GM12891 (cell line): Measurements from ENCODE around the gene CCDC124.

Experiments
- POLR2A ChIP-seq: IDR thresholded peaks from 2 replicates; pipeline ENCODE4 v1.6.1; 2011; ENCODE audit warnings: low read depth, low read length, control low read depth
- POLR2AphosphoS5 ChIP-seq: IDR thresholded peaks from 2 replicates; pipeline ENCODE4 v1.6.1; 2011; ENCODE audit warnings: low read depth, low read length, control low read depth
- SPI1 ChIP-seq: IDR thresholded peaks from 2 replicates; pipeline ENCODE4 v1.6.1; 2011; ENCODE audit warnings: low read depth, low read length, control low read depth
- TAF1 ChIP-seq: IDR thresholded peaks from 2 replicates; pipeline ENCODE4 v1.6.1; 2011; ENCODE audit warnings: low read depth, low read length, control low read depth

DNA sequence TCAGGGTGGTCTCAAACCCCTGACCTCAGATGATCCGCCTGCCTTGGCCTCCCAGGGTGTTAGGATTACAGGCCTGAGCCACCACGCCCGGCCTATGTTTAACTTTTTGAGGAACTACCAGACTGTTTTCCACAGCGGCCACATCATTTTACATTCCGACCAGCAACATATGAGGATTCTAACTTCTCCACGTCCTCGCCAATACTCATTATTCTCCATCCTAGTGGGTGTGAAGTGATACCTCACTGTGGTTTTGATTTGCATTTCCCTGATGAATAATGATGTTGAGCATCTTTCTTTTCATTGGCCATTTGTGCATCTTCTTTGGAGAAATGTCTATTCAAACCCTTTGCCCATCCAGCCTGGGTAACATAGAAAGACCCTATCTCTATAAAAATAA is 46.3 kb upstream of the CCDC124 start:
- TF ChIP-seq POLR2A (no peak), TAF1 (no peak), POLR2AphosphoS5 (no peak), SPI1 (no peak)
